ENCODE data around the gene MS4A10.

GRCh38 chr11:60825790-60826189, 40.7 kb downstream of the MS4A10 start:
- TF ChIP-seq, protein P1, sequence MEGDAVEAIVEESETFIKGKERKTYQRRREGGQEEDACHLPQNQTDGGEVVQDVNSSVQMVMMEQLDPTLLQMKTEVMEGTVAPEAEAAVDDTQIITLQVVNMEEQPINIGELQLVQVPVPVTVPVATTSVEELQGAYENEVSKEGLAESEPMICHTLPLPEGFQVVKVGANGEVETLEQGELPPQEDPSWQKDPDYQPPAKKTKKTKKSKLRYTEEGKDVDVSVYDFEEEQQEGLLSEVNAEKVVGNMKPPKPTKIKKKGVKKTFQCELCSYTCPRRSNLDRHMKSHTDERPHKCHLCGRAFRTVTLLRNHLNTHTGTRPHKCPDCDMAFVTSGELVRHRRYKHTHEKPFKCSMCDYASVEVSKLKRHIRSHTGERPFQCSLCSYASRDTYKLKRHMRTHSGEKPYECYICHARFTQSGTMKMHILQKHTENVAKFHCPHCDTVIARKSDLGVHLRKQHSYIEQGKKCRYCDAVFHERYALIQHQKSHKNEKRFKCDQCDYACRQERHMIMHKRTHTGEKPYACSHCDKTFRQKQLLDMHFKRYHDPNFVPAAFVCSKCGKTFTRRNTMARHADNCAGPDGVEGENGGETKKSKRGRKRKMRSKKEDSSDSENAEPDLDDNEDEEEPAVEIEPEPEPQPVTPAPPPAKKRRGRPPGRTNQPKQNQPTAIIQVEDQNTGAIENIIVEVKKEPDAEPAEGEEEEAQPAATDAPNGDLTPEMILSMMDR (IDR thresholded peaks at IDR 0.05; ENCODE audit: poor library complexity): no peak
- TF ChIP-seq EZH2phosphoT487 (IDR thresholded peaks at IDR 0.05; ENCODE audit: low read depth, severe bottlenecking, unreplicated experiment) (no peak), EZH2 (IDR thresholded peaks at IDR 0.05; ENCODE audit: borderline replicate concordance) (no peak)
